Measurements from ENCODE around the gene BCL7B.
"Not testable (repeated sequence)": the region's sequence is repeated elsewhere in the genome, so short reads cannot be mapped to it uniquely, and the experiment has no call there.

BCL7B gene

DNA sequence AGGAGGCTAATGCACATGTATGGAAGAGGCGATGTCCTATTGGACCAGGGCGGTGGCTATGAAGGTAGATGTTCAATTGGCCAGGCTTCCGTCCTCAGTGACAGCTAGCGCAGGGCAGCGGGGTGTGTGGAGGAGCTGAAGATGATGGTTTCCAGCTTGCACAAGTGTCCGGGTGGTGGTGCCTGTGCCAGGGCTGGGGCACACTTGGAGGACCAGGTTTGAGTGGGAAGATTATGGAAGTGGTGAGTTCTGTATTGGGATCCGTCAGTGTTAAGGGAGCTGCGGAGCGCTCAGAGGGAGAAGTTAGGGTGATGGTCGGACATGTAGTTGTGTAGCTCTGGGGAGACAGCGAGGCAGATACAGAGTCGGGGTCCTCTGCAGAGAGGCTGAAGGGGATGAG, 29.4 kb upstream of the BCL7B start:
- Histone ChIP-seq H3K4me3 (ENCODE audit: low read length) (no peak overlapping the region), H3K9me3 (ENCODE audit: insufficient read depth, low read depth, low read length) (no peaks in the 10 kb centered on the region), H3K36me3 (ENCODE audit: insufficient read depth, low read depth, low read length) (no peaks in the 10 kb centered on the region), H3K27me3 (ENCODE audit: insufficient read depth, low read length) (peaks cover 57% of the 10 kb centered on the region), H3K4me1 (ENCODE audit: insufficient read depth, low read length) (no peaks in the 10 kb centered on the region), H3K27ac (ENCODE audit: low read length) (no peak overlapping the region), H3K9ac (ENCODE audit: low read depth, low read length) (no peak overlapping the region)

DNA sequence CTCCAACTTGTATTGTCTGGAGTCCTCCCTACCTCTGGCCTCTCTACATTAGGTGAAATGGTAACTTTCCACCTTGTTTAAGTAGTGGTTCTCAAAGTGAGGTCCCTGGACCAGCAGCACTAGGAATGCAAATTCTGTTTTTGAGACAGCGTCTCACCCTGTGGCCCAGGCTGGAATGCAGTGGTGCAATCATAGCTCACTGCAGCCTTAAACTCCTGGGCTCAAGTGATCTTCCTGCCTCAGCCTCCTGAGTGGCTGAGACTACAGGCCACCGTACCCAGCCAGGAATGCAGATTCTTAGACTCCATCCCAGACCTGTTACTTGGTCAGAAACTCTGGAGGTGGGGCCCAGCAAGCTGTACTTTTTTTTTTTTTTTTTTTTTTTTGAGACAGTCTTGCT, 27.7 kb upstream of the BCL7B start:
- Histone ChIP-seq H3K4me3 (ENCODE audit: low read length) (no peak overlapping the region), H3K27me3 (ENCODE audit: insufficient read depth, low read length) (peaks cover 68% of the 10 kb centered on the region), H3K9me3 (ENCODE audit: insufficient read depth, low read depth, low read length) (no peaks in the 10 kb centered on the region), H3K4me1 (ENCODE audit: insufficient read depth, low read length) (no peaks in the 10 kb centered on the region), H3K36me3 (ENCODE audit: insufficient read depth, low read depth, low read length) (no peaks in the 10 kb centered on the region), H3K27ac (ENCODE audit: low read length) (no peak overlapping the region), H3K9ac (ENCODE audit: low read depth, low read length) (no peak overlapping the region)

DNA sequence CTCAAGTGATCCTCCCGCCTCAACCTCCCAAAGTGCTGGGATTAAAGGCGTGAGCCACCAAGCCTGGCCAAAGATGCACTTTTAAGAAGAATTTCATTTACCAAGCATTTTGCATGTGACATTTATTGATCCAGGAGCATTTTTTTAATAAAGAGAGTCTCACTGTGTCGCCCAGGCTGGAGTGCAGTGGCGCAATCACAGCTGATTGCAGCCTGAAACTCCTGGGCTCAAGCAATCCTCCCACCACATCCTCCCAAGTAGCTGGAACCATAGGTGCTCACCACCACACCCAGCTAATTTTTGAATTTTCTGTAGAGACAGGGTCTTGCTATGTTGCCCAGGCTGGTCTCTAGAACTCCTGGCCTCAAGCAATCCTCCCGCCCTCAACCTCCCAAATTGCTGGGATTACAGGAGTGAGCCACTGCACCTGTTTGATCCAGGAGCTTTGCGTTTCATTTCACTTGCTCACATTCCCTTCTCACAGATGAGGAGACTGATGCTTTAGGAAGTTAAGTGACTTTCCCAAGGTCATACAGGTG, 25.2 kb upstream of the BCL7B start:
- Histone ChIP-seq H3K4me1 (ENCODE audit: insufficient read depth, low read length) (peaks cover under 1% of the 10 kb centered on the region; the same call in 1 of the 2 replicates), H3K4me3 (ENCODE audit: low read length) (no peak overlapping the region), H3K9me3 (ENCODE audit: insufficient read depth, low read depth, low read length) (no peaks in the 10 kb centered on the region), H3K36me3 (ENCODE audit: insufficient read depth, low read depth, low read length) (no peaks in the 10 kb centered on the region), H3K27ac (ENCODE audit: low read length) (no peak overlapping the region), H3K9ac (ENCODE audit: low read depth, low read length) (no peak overlapping the region), H3K27me3 (ENCODE audit: insufficient read depth, low read length) (peaks cover 68% of the 10 kb centered on the region)

DNA sequence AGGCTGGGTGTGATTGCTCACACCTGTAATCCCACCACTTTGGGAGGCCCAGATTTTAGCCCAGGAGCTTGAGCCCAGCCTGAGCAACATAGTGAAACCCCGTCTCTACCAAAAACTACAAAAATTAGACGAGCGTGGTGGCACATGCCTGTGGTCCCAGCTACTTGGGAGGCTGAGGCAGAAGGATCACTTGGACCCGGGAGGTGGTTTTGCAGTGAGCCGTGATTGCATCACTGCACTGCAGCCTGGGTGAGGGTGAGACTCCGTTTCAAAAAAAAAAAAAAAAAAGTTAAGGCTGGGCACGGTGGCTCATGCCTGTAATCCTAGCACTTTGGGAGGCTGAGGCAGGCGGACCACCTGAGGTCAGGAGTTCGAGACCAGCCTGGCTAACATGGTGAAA, 23.5 kb upstream of the BCL7B start:
- peaks cover 58% of the 10 kb centered on the region for H3K27me3 ChIP-seq (ENCODE audit: insufficient read depth, low read length)
- not testable (repeated sequence) for H3K9ac ChIP-seq (ENCODE audit: low read depth, low read length); H3K9me3 ChIP-seq (ENCODE audit: insufficient read depth, low read depth, low read length); H3K27ac ChIP-seq (ENCODE audit: low read length); H3K4me3 ChIP-seq (ENCODE audit: low read length); H3K36me3 ChIP-seq (ENCODE audit: insufficient read depth, low read depth, low read length); H3K4me1 ChIP-seq (ENCODE audit: insufficient read depth, low read length)

DNA sequence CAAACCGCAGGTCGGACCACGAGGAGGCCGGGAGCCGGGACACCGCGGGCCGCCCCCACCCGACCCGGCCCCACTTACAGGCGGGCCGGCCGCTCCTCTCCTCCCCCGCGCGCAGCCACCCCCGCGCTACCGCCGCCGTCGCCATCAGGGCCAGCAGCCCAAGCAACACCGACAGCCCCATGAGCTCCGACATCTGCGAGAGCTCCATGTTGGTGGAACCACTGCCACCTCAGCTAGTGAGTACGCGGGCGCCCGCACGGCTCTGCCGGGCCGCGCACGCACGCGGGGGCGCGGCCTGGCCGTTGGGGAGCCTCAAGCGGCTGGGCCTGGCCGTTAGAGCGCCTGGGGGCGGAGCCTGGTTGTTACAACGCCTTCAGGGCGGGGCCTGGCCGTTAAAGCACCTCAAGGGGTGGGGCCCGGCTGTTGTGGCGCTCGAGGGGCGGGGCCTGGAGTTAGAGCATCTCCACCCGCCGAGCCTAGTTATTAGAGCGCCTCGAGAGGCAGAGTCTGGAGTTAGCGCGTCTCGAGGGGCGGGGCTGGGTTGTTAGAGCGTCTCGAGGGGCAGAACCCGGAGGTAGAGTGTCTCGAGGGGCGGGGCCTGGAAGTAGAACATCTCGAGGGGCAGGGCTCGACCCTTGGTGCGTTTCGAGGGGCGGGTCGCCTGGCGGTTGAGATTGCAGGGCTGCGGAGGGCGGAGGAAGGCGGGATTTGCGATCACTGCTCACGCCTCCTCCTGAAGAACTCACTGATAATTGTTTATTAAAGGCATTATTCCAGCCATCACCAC, 21.0 kb upstream of the BCL7B start, which contains the start of gene TBL2:
Gene TBL2 (minus strand): TSS at position 238 of the 787 bp plus-strand sequence. CDS start 30 bp downstream, at position 208.
- peaks cover 2% of the 10 kb centered on the region; the same call in 1 of the 2 replicates for H3K4me1 ChIP-seq (ENCODE audit: insufficient read depth, low read length)
- peaks cover 35% of the 10 kb centered on the region for H3K27me3 ChIP-seq (ENCODE audit: insufficient read depth, low read length)
- peak within 1 kb of the TSS; percentile 85 for H3K4me3 ChIP-seq (ENCODE audit: low read length)
- peaks cover 13% of the 10 kb centered on the region for H3K36me3 ChIP-seq (ENCODE audit: insufficient read depth, low read depth, low read length)
- H3K27ac ChIP-seq (ENCODE audit: low read length), result no peak within 1 kb of the TSS
- no peaks in the 10 kb centered on the region for H3K9me3 ChIP-seq (ENCODE audit: insufficient read depth, low read depth, low read length)
- H3K9ac ChIP-seq (ENCODE audit: low read depth, low read length), result peak within 1 kb of the TSS; percentile 87

DNA sequence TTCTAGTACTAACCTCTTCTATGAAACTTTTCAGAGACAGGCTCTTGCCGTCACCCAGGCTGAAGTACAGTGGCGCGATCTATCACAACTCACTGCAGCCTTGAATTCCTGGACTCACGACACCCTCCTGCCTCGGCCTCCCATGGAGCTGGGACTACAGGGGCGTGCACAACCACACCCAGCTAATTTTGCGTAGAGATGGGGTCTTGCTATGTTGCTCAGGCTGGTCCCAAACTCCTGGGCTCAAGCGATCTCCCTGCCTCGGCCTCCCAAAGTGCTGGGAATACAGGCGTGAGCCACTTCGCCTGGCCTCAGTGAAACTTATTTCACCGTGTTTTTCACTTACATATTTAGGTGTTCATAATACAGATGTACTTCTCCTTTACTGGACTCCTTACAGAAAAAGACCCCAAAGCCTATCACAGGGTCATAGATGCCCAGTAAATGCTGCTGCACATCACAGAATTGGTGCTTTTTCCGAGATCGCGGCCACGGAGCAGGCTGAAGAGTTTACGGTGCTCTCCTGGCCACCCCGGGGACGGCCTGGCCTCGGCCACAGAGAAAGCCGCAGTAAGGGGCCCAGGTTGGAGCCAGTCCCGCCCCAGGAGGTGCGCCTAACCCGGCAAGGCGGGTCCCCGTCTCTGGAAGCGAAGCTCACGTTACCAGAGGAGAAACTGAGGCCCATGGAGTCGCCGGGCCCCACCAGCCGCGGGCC, 20.3 kb upstream of the BCL7B start:
- Histone ChIP-seq H3K4me3 (ENCODE audit: low read length) (peak overlapping the region; percentile 85), H3K4me1 (ENCODE audit: insufficient read depth, low read length) (peaks cover 2% of the 10 kb centered on the region; the same call in 1 of the 2 replicates), H3K27ac (ENCODE audit: low read length) (no peak overlapping the region), H3K36me3 (ENCODE audit: insufficient read depth, low read depth, low read length) (peaks cover 21% of the 10 kb centered on the region), H3K27me3 (ENCODE audit: insufficient read depth, low read length) (peaks cover 28% of the 10 kb centered on the region), H3K9ac (ENCODE audit: low read depth, low read length) (peak overlapping the region; percentile 87), H3K9me3 (ENCODE audit: insufficient read depth, low read depth, low read length) (no peaks in the 10 kb centered on the region)

DNA sequence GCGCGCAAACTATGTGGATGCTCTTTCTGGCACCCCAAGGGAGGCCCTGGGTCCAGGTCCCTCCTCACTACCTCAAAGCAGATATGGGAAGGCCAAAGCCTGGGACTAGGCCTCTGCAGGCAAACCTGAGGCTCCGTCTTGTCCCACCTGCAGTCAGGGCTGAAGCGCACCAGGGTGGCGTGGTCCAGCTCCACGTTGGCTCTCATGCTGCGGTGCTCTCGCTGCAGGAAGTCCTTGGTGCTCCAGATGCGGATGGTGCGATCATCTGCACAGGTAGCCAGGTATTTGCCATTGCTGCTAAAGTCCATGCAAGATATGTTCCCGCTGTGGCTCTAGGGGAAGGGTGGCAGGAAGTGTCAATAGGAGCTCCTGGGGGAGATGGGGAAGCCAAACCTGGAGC, 16.3 kb upstream of the BCL7B start:
- H3K27me3 ChIP-seq (ENCODE audit: insufficient read depth, low read length), result peaks cover 8% of the 10 kb centered on the region
- no peak overlapping the region for H3K9ac ChIP-seq (ENCODE audit: low read depth, low read length)
- H3K36me3 ChIP-seq (ENCODE audit: insufficient read depth, low read depth, low read length), result peaks cover 57% of the 10 kb centered on the region

DNA sequence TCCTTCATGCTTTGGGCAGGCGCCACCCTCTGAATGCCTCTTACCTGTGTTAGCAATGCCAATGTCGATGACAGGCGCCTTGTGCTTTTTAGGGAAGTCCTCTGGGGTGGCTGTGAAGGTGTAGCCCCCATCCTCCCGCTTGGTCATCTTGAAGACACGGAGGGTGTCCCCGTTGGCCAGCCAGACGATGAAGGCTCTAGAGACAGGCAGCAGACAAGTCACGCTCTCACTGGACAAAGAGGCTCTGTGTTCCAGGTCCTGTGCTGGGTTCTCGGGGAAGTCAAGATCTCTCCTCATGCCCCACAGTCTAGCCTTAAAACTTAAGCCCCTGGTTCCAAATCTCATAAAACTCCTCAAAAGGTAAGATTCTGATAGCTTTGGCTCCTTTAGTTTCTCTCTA, 15.8 kb upstream of the BCL7B start:
- Histone ChIP-seq H3K9me3 (ENCODE audit: insufficient read depth, low read depth, low read length) (no peaks in the 10 kb centered on the region), H3K9ac (ENCODE audit: low read depth, low read length) (no peak overlapping the region), H3K4me3 (ENCODE audit: low read length) (no peak overlapping the region), H3K36me3 (ENCODE audit: insufficient read depth, low read depth, low read length) (peaks cover 57% of the 10 kb centered on the region), H3K27me3 (ENCODE audit: insufficient read depth, low read length) (peaks cover 8% of the 10 kb centered on the region), H3K4me1 (ENCODE audit: insufficient read depth, low read length) (peaks cover 2% of the 10 kb centered on the region; the same call in 1 of the 2 replicates), H3K27ac (ENCODE audit: low read length) (no peak overlapping the region)

More for the DNA sequence above, 16.3 kb upstream of the BCL7B start:
- no peaks in the 10 kb centered on the region for H3K9me3 ChIP-seq (ENCODE audit: insufficient read depth, low read depth, low read length)
- peaks cover 2% of the 10 kb centered on the region; the same call in 1 of the 2 replicates for H3K4me1 ChIP-seq (ENCODE audit: insufficient read depth, low read length)
- H3K4me3 ChIP-seq (ENCODE audit: low read length), result no peak overlapping the region
- no peak overlapping the region for H3K27ac ChIP-seq (ENCODE audit: low read length)

DNA sequence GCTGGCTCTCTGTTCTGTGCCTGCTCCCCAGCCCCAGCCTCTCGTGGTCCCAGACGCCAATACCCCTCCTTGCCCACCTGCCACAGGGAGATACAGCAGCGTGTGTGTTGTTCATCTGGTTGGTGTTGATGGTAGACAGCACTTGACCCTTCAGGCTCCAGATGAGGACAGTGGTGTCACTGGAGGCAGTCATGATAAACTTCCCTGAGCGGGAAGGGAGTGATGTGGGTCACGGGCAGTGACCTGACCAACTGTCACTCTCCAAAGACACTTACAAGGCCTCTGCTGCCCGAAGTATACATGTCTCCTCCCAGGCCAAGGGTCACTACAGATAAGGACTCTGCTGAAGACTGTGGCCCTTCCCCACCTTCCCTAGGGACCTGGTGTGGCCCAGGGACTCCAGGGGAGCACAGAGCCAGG, 15.3 kb upstream of the BCL7B start:
- H3K9ac ChIP-seq (ENCODE audit: low read depth, low read length), result no peak overlapping the region
- no peak overlapping the region for H3K27ac ChIP-seq (ENCODE audit: low read length)
- H3K4me1 ChIP-seq (ENCODE audit: insufficient read depth, low read length), result peaks cover 2% of the 10 kb centered on the region; the same call in 1 of the 2 replicates
- H3K27me3 ChIP-seq (ENCODE audit: insufficient read depth, low read length), result peaks cover 5% of the 10 kb centered on the region
- no peaks in the 10 kb centered on the region for H3K9me3 ChIP-seq (ENCODE audit: insufficient read depth, low read depth, low read length)
- peaks cover 57% of the 10 kb centered on the region for H3K36me3 ChIP-seq (ENCODE audit: insufficient read depth, low read depth, low read length)
- no peak overlapping the region for H3K4me3 ChIP-seq (ENCODE audit: low read length)

DNA sequence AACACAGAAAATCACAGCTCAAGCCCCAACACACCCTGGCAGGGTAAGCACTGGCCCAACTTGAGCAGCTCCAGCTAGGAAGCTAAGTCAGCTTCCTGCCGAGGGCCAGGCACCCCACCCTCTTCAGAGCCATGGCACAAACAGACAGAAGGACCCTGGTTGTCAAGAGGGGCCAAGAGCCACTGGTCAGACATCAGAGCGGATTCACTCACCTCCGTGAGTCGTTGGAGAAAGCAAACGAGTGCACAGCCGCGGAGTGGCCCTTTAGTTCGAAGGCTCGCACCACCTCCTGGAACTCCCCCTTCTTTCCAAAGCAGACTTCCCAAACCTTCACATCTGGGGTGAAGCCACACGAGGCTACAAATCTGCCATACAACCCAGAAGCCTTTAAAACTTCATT, 13.5 kb upstream of the BCL7B start:
- Histone ChIP-seq H3K9ac (ENCODE audit: low read depth, low read length) (no peak overlapping the region), H3K27me3 (ENCODE audit: insufficient read depth, low read length) (no peaks in the 10 kb centered on the region), H3K4me1 (ENCODE audit: insufficient read depth, low read length) (no peaks in the 10 kb centered on the region), H3K9me3 (ENCODE audit: insufficient read depth, low read depth, low read length) (no peaks in the 10 kb centered on the region), H3K36me3 (ENCODE audit: insufficient read depth, low read depth, low read length) (peaks cover 57% of the 10 kb centered on the region), H3K27ac (ENCODE audit: low read length) (no peak overlapping the region), H3K4me3 (ENCODE audit: low read length) (no peak overlapping the region)

DNA sequence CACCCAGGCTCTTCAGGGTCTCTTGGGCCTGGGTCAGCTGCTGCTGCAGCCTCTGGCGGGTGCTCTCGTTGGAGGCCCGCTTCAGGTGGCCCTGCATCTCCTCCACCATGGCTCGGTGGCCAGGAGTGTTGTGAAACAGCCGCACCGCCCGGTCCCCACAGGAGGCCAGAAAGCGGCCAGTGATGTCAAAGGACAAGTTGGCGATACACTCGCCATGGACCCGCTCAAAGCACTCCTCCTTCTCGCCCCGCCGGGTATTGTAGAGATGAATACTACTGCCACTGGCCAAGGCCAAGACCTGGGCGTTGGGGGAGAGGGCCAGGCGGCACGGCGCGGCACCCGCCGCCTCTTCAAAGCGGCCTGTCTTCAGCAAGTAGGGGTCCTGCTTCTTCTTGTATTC, 13.0 kb upstream of the BCL7B start:
- no peak overlapping the region for H3K27ac ChIP-seq (ENCODE audit: low read length)
- no peaks in the 10 kb centered on the region for H3K9me3 ChIP-seq (ENCODE audit: insufficient read depth, low read depth, low read length)
- H3K4me1 ChIP-seq (ENCODE audit: insufficient read depth, low read length), result no peaks in the 10 kb centered on the region
- no peak overlapping the region for H3K9ac ChIP-seq (ENCODE audit: low read depth, low read length)
- peaks cover 57% of the 10 kb centered on the region for H3K36me3 ChIP-seq (ENCODE audit: insufficient read depth, low read depth, low read length)
- H3K4me3 ChIP-seq (ENCODE audit: low read length), result no peak overlapping the region
- no peaks in the 10 kb centered on the region for H3K27me3 ChIP-seq (ENCODE audit: insufficient read depth, low read length)
